Suppressor macrophage treated with lipopolysaccharide for 4 hours (primary cell): ENCODE measurements around the gene GRM4.

Source experiments
- DNase-seq: peaks from one replicate; pipeline ENCODE4 v3.0.0-alpha.2; 2020

GRM4 gene

GRCh38 chr6:34142061-34142998 is 3.6 kb downstream of the GRM4 start:
- DNase-seq = no peak

DNA sequence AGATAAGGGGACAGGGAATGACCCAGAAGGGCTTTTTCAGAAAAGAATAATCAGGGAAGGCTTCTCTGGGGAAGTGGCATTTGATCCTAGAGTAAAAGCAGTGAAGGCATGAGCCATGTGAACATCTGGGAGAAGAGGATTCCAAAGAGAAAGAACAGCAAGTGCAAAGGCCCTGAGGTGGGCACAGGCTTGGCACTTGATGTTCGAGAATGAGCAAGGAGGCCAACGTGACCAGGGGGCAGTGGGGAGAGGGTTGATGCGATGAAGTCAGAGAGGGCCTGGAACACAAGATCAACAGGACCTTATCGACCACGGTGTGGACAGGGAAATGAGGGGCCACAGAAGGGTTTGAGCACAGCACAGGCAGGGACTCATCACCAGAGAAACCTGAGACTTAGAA is 5.8 kb downstream of the GRM4 start:
- DNase-seq = no peak

DNA sequence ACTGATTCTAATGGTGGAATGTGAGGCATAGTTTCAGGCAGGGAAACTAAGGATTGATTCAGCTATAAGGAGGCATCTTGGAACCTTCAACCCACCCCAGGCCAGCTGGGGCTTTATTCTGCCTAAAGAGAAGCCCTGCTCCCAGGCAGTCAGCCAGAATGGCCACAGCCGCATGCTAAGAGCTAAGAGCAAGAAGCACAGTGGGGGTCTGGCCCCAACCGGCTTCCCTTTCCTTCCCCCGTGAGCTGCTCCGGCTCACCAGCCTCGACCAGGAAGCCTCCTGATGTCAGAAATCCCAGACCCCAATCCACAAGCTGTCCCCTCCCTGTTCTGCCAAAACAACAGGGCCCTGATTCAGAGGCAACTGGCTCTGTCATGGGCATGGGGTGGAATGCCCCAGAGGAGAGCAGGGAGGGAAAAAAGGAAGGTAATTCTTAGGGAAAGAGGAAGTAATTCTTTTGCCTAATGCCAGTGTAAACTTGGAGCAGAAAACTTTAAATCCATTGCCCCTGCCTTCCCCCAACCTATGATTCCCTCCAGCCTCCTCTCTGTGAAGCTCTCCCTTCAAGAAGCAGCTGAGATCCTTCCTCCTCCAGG is 6.9 kb downstream of the GRM4 start:
- peak; percentile 41 for DNase-seq

- DNase-seq = no peak
Observed at GRCh38 chr6:34138191-34138590, 7.7 kb downstream of the GRM4 start.

GRCh38 chr6:34135541-34135940 is 10.3 kb downstream of the GRM4 start:
- DNase-seq = no peak

DNA sequence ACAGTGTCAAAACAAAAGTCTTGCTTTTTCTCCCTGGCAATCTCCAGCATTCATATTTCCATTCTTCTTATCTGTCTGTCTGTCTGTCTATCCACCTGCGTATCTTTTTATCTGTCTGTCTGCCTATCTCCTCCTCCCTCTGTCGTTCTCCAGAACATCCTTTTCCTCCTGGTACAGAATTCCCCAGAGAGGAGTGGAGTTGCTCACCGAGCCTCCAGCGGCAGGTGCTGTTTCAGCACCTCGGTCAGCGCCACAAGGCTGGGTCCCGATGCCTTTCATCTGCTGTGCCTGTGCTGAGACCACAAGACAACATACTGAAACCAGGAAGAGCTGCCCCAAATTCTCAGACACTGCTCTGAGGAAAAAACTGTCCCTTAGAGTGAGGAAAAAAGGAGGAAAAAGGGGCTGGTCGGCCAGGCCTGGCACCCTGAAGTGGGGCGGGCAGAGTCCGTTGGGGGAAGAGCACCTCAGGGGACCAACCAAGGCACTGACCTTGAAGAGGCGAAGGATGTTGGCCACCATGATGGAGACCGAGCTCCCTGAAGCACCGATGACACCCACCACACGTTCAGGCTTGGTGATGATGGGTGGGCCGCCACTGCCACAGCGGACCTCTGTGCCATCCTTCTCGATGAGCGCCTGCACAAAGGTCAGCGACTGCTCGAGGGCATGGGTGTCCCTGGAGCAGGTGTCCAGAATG is 13.3 kb downstream of the GRM4 start:
- no peak for DNase-seq

DNA sequence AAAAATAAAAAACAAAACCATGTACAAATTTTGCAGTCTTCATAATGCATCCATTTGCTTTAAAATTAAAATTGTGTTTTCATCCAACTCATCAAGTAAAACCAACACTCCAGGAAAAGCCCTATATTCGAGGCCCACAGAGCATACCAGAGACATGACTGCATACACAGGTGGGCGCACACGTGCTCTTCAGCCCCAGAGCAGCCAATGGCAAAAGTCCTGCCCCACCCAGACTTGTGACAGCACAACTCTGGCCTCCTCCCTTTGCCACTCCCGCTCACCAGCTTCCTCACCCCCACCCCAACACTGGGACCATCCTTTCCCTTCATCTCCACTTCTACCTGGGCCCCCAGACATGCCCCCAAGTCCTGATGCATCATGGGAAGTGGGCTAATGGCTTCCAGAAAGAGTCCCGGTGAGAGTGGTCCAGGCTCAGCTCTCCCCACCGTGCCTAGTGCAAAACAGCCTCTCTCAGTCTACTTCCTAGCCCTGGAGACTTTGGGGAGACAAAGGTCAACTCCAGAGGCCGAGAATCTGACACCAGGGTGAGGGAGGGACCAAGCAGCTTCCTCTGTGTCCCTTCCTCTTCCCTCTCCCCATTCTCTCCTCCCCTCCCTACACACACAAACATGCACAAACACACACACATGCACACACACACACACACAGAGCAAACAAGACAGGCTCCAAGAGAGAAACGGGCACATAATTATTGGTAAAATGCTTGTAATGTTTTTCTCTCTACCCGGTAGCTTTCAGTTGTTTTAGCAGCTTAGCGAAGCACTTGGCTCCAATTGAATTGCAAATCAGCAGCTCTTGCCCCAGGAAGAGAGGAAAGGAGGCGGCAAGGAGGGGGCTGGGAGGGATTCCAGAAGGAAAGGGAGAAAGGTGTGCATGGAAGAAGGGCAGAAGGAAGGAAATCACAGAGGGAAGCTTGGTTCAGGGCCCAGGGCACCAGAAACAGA is 14.3 kb downstream of the GRM4 start:
- no peak for DNase-seq

GRCh38 chr6:34130862-34131261 is 15.0 kb downstream of the GRM4 start:
- DNase-seq = no peak

DNA sequence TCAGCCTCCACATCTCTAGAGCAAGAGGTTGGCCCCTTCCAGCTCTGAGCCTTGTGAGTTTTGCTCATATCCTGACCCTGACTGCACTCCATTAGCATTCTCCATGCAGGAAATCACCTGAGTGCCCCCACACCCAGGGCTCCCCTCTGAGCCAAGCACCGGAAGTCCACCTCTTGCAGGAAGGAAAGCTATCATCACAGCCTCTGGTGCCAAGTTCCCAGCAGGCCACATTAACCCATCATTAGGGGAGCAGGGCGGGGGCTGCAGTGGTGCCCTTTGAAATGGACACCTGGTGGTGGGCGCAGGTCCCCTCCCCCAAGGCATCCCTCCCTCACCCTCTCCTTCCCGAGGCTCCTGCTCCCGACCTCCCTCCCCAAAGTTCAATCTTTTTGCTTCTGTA is 16.1 kb downstream of the GRM4 start:
- DNase-seq = no peak

DNA sequence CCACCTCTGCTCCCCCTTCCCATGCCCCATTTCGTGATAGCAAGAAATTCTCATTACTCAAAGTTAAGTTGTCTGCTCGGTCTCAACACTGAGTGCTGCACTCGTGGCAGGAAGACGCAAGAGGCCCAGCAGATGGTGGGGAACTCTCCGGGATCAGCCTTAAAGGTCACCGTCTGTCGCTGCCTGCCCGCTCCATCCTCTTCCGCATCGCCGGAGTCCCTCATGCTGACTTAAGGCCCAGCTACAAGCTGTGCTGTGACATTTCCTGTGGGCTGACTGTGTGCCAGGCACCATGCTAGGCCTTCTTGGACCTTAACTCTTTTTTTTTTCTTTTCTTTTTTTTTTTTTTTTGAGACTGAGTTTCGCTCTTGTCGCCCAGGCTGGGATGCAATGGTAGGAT is 17.8 kb downstream of the GRM4 start:
- no peak for DNase-seq

- no peak for DNase-seq
Observed at GRCh38 chr6:34126419-34126818, 19.5 kb downstream of the GRM4 start.

- DNase-seq = no peak
Observed at GRCh38 chr6:34125939-34126338, 19.9 kb downstream of the GRM4 start.

DNA sequence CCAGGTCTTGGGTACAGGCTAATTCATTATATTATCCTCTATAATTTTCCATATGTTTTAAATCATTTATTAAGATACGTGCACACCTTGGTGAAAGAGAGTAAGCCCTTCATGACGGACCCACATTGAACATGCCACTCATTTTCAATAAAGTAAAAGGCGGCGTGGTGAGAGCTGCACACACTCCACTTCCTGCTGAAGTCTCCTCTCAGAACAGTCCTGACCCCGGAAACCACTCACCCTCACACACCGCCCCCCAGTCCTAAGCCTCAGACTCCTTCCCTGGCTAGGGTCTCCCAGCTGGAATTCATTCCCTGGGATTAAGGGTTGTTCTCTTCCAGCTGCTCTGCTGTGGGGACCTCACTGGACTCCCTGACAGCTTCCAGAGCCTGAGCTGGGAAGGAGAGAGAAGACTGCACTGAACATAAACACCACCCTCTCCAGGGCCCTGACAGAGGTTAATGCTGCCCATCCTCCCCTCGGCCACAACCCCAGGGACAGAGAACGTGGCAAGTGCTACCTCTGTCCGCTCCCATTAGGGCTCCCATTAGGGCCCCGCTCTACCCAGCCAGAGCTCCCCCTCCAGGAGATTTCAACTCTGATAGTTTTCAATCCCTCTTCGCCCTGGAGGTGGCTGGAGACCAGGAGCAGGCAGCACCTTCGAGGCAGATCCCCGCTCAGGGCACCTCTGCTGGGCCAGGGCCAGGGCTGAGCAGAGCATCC is 24.8 kb downstream of the GRM4 start:
- no peak for DNase-seq

DNA sequence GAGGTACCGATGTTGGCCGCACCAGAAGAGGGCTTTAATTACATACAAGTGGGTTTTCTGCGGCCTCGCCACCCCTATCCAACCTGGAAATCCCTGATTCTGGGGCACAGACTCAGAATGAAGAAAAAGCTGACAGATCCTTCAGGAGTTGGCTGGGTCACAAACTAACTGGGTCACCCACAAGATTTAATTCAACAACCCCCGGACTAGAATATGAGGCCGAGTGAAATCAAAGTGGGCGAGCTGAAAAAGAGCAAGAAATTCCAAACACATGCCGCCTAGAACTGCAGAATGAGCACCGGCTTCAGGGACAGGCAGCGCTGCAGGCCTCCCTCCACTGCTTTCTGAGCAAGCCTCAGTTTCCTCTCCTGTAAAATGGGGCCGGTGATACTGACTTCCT is 30.0 kb downstream of the GRM4 start:
- DNase-seq = no peak

DNA sequence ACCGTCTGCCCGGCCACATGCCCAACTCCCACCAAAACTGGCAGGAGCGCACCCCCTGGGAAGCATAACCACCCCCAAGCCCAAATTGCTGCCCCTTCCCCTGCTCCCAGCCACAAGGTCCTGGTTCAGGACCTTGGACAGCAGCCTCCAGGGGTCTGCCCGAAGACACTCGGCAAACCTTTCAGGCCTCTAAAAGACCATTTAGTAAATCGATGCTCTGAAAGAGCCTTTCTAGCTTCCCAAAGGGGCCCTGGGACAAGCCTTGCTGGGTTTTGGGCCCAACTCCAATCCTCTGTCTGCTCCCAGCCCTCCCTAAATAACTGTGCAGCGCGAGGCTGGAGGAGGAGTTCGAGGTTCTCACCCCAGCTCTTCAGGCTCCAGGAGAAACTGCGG is 30.5 kb downstream of the GRM4 start:
- DNase-seq = no peak

GRCh38 chr6:34114695-34115402 is 31.0 kb downstream of the GRM4 start:
- no peak for DNase-seq

DNA sequence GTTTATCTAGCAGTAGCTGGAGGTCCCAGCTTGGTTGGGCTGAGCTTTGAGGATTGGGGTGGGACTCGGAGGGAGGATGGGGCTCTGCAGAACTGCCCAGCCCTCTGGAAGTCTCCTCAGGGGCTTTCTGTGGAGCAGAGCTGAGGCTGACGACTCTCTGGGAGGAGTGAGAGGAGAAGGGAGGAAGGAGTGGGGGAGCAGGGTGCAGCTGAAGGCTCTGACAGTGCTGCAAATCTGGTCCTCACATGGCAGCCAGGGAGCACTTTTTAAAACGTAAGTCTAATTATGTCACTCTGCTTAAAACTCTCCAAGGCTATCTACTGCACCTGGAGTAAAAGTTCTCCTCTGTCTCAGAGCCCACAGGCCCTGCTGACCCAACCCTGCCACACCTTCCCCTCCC is 32.4 kb downstream of the GRM4 start:
- no peak for DNase-seq

GRCh38 chr6:34112126-34112525 is 33.8 kb downstream of the GRM4 start:
- no peak for DNase-seq

- DNase-seq = no peak
Observed at GRCh38 chr6:34110610-34111009, 35.3 kb downstream of the GRM4 start.

- no peak for DNase-seq
Observed at GRCh38 chr6:34108176-34108575, 37.7 kb downstream of the GRM4 start.

GRCh38 chr6:34106900-34107299 is 39.0 kb downstream of the GRM4 start:
- DNase-seq = no peak
